Body of pancreas (tissue), 4 donors: ENCODE data around the gene NUDT1. TPM values are rescaled to one million over a fixed set of nuclear protein-coding genes. Genes with fewer than 3 reads are reported as not detected.

Source experiments
- ATAC-seq: fragments of 150-250 bp; one replicate; pipeline ENCODE4 v1.9.1; 2016
- DNase-seq, 4 donors: peaks; one replicate each; pipeline ENCODE4 v3.0.0-alpha.2; 2019
- H3K27ac ChIP-seq, 4 donors: fragments of 200-600 bp; sonication (generic); 1 replicate in 3 of 4; 2 replicates in 1 of 4; pipeline versions ENCODE4 v1.5.1 to v1.6.1; 2016 to 2019; ENCODE audit warnings: mild to moderate bottlenecking in 1 of 4, mixed read lengths in 1 of 4, moderate library complexity in 1 of 4
- H3K27me3 ChIP-seq, 2 donors: fragments of 200-600 bp; sonication (generic); one replicate each; pipeline ENCODE4 v1.6.0; 2016; ENCODE audit warnings: mild to moderate bottlenecking in 1 of 2
- H3K36me3 ChIP-seq, 2 donors: fragments of 200-600 bp; sonication (generic); replicated peaks in 1 of 2; 2 replicates each; pipeline ENCODE4 v1.5.1; 2016; ENCODE audit warnings: low read depth in 2 of 2; ENCODE audit not compliant: insufficient read depth in 1 of 2
- H3K4me1 ChIP-seq: fragments of 200-600 bp; sonication (generic); one replicate; pipeline ENCODE4 v1.6.0; 2016
- H3K4me3 ChIP-seq, 2 donors: fragments of 200-600 bp; sonication (generic); 1 replicate in 1 of 2; 2 replicates in 1 of 2; pipeline ENCODE4 v1.5.1; 2016 to 2019
- H3K9me3 ChIP-seq, 3 donors: fragments of 200-600 bp; sonication (generic); 1 replicate in 2 of 3; 2 replicates in 1 of 3; pipeline ENCODE4 v1.5.1; 2016
- POLR2A ChIP-seq, 3 donors: fragments of 450-650 bp; IDR thresholded peaks; one replicate each; pipeline ENCODE4 v1.6.1; 2016; ENCODE audit warnings: antibody characterized with exemption in 3 of 3, mild to moderate bottlenecking in 2 of 3
- WGBS, 2 donors: methylation state at CpG; one replicate each; pipeline ENCODE4 v1.1.5; 2017; 5-methylcytosine and 5-hydroxymethylcytosine counted together
- intact Hi-C: fragments of 100-400 bp; cut with DNase I; formaldehyde crosslinking; loops from one replicate; pipeline ENCODE4 v1.15.1; 2023
- total RNA-seq, 2 donors: library from RNA; depleted of rRNA; stranded (reverse); fragments of >200 nt; gene quantifications; one replicate each; pipeline ENCODE4 v1.1.0, GENCODE V29; 2016
- TF ChIP-seq, protein P1 (sequence below), 7 experiments: fragments of 450-650 bp in 4 of 7; fragments of 200-600 bp in 3 of 7; sonication (generic) in 3 of 7; IDR thresholded peaks; one replicate each; pipeline ENCODE4 v1.5.1; 2016 to 2019; ENCODE audit warnings: antibody characterized with exemption in 7 of 7

NUDT1 gene
- total RNA-seq, 2 donors from 2014 or later: 26.2 TPM; not detected in 1

DNA sequence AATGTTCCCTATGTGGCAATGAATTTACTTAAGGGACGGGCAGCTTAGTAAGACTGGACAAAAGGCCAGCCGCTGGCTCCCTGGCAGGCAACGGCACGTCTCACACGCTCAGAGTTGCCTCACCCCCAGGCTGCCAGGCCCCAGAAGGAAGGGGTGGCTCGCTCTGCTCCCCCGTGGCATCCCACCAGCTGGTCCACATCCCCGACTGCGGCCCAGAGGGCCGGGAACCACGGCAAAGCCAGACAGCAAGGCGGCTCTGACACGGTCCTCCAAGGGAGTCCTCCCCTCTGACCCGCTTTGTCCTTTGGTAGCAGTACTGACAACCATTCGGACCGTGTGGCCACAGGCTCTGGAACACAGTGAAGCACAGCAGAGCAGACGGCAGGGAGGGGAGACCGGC is 34.1 kb downstream of the NUDT1 start:
- H3K36me3 ChIP-seq: no peaks in the 10 kb centered on the region
- WGBS, 2 donors: 90 to 91% methylated on average over 8 to 15 of the region's 18 CpGs
- TF ChIP-seq POLR2A (IDR thresholded peaks at IDR 0.05): no peak
- TF ChIP-seq, protein P1, sequence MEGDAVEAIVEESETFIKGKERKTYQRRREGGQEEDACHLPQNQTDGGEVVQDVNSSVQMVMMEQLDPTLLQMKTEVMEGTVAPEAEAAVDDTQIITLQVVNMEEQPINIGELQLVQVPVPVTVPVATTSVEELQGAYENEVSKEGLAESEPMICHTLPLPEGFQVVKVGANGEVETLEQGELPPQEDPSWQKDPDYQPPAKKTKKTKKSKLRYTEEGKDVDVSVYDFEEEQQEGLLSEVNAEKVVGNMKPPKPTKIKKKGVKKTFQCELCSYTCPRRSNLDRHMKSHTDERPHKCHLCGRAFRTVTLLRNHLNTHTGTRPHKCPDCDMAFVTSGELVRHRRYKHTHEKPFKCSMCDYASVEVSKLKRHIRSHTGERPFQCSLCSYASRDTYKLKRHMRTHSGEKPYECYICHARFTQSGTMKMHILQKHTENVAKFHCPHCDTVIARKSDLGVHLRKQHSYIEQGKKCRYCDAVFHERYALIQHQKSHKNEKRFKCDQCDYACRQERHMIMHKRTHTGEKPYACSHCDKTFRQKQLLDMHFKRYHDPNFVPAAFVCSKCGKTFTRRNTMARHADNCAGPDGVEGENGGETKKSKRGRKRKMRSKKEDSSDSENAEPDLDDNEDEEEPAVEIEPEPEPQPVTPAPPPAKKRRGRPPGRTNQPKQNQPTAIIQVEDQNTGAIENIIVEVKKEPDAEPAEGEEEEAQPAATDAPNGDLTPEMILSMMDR (IDR thresholded peaks at IDR 0.05): no peak
- H3K27me3 ChIP-seq: no peaks in the 10 kb centered on the region
- DNase-seq: no peak
- no peak overlapping the region for H3K4me3 ChIP-seq
- no peaks in the 10 kb centered on the region for H3K9me3 ChIP-seq
- intact Hi-C loops: no loop called here
- peaks cover 5% of the 10 kb centered on the region for H3K4me1 ChIP-seq
- H3K27ac ChIP-seq: no peak overlapping the region
- no peak for ATAC-seq

DNA sequence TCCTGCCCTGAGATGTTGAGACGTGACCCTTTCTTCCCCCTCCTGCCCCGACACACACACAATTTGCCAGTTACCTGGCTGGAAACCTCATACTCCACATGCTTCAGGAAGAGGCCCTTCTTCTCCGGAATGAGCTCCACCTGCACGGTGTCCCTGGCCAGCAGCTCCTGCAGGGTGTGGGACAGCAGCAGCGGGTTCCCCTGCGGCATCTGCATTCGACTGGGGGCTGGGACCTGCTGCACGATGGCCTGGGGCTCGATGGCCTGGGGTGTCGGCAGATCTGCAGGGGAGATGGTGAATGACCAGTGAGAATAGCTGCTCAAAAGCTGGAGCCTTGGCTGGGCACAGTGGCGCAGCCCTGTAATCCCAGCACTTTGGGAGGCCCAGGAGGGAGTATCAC is 36.0 kb downstream of the NUDT1 start:
- Histone ChIP-seq H3K4me3 (no peak overlapping the region), H3K27me3 (no peaks in the 10 kb centered on the region), H3K27ac (no peak overlapping the region), H3K36me3 (no peaks in the 10 kb centered on the region), H3K4me1 (peaks cover 5% of the 10 kb centered on the region), H3K9me3 (no peaks in the 10 kb centered on the region)
- WGBS, 2 donors: 82 to 92% methylated on average over 6 to 11 of the region's 11 CpGs
- TF ChIP-seq, protein P1 (IDR thresholded peaks at IDR 0.05): no peak
- no peak for TF ChIP-seq POLR2A (IDR thresholded peaks at IDR 0.05)
- ATAC-seq (no peak), DNase-seq (no peak)
- intact Hi-C loops: no loop called here

DNA sequence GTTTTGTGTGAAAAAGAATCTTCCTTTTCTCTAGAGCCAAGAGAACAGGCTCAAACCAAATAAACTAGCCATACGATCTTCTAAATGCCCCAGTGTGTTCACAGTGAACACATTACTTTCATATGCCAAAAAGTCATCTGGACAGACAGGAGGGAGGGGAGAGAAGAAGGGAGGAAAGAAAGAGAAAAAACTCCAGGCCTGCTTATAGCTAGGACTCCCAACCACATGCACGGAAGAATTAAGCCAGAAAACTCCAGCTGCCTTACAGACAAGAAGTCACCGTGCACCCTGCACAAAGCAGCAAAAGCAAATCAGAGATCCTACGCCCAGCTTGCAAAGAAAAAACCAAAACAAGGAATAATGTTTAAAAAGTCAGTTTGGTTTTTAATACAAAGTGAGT is 37.9 kb downstream of the NUDT1 start:
- intact Hi-C loops: no loop called here
- no peak for TF ChIP-seq POLR2A (IDR thresholded peaks at IDR 0.05)
- TF ChIP-seq, protein P1 (IDR thresholded peaks at IDR 0.05): no peak
- ATAC-seq: no peak
- Histone ChIP-seq H3K4me3 (no peak overlapping the region), H3K27me3 (no peaks in the 10 kb centered on the region), H3K27ac (no peak overlapping the region), H3K36me3 (no peaks in the 10 kb centered on the region), H3K9me3 (no peaks in the 10 kb centered on the region), H3K4me1 (peaks cover 5% of the 10 kb centered on the region)
- DNase-seq: no peak
- WGBS, 2 donors: 65 to 85% methylated on average over 4 of the region's 4 CpGs

DNA sequence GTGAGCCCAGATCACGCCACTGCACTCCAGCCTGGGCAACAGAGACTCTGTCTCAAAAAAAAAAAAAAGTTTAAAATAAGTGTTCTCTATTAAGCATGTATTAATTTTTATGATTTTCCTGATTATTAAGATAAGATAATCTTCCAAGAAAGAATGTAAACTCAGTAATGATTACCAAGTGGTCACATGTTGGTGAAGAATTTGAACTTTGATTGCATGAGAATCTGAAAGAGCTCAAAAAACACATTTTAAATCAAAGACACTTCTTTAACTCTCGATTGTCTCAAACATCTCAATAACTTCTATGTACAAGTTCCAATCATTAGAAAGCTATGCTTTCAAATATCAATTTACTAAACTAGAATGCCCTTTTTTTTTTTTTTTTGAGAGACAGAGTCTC is 38.4 kb downstream of the NUDT1 start:
- Histone ChIP-seq H3K4me1 (peaks cover 5% of the 10 kb centered on the region), H3K9me3 (no peaks in the 10 kb centered on the region), H3K4me3 (no peak overlapping the region), H3K36me3 (no peaks in the 10 kb centered on the region), H3K27ac (no peak overlapping the region), H3K27me3 (no peaks in the 10 kb centered on the region)
- no peak for TF ChIP-seq POLR2A (IDR thresholded peaks at IDR 0.05)
- TF ChIP-seq, protein P1 (IDR thresholded peaks at IDR 0.05): no peak
- WGBS, 2 donors: 53 to 70% methylated on average over 2 of the region's 2 CpGs
- ATAC-seq (no peak), DNase-seq (no peak)
- intact Hi-C loops: no loop called here

DNA sequence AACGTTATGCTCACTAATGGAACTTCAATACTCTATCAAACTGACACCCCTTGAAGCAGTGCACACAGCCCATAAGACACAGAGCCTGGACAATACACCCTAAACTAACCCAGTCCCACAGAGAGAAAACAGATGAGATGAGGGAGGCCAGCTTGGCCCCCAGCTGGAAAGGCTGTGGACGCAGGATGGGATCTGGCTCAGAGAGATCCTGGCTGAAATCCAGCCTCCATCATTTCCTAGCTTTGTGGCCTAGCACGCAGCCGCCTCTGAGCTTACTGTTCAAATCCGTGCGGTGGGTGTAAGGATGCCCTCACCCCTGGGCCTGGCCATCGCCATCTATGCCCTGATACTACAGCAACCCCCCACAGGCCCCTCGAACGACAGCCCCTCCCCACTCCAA is 39.5 kb downstream of the NUDT1 start:
- Histone ChIP-seq H3K27me3 (no peaks in the 10 kb centered on the region), H3K27ac (peak overlapping the region in 1 of 4 donors; percentile 16), H3K4me3 (no peak overlapping the region), H3K4me1 (peaks cover 5% of the 10 kb centered on the region), H3K36me3 (no peaks in the 10 kb centered on the region), H3K9me3 (no peaks in the 10 kb centered on the region)
- no peak for ATAC-seq
- WGBS, 2 donors: 74 to 89% methylated on average over 7 to 9 of the region's 9 CpGs
- intact Hi-C loops: no loop called here
- peak in 2 of 4 donors; percentile 13 to 17 for DNase-seq
- TF ChIP-seq, protein P1 (IDR thresholded peaks at IDR 0.05): no peak
- no peak for TF ChIP-seq POLR2A (IDR thresholded peaks at IDR 0.05)
